K562 (cell line): ENCODE results near the gene ING4.

ENCODE experiments used
- NFYB ChIP-seq: IDR thresholded peaks from 2 replicates; pipeline ENCODE4 v1.6.1; 2011; ENCODE audit warnings: mild to moderate bottlenecking, moderate library complexity; ENCODE audit not compliant: insufficient read length; ENCODE audit errors: extremely low read depth
- TF ChIP-seq, protein P1 (sequence below): sonication (generic); formaldehyde crosslinking; IDR thresholded peaks from 2 replicates; pipeline ENCODE4 v1.8.0; 2022; ENCODE audit warnings: mild to moderate bottlenecking, missing genetic modification reagents, borderline replicate concordance
- TF ChIP-seq, protein P2 (sequence below): fragments of 250-450 bp; sonication (Bioruptor Pico); IDR thresholded peaks from 2 replicates; pipeline ENCODE4 v1.9.0; 2021; ENCODE audit warnings: mild to moderate bottlenecking

DNA sequence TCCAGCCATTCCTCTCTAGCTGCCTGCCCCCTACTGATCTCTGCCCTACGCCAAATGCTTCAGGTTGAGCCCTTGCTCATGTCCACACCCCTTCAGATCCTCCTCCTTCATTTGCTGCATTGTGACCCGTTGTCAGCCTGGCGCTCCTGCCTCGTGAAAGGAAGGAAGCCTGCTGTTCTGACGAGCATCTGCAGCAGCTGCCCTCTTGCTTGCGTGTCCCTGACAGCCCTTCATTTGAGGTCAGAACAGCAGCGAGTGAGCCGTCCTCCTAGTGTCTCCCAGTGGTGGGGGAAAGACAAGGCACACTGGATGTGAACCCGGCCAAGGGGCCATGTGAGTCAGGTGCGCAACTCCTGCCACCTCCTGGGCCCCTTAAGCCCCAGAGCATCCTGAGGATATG is 40.7 kb upstream of the ING4 start:
- no peak for TF ChIP-seq NFYB
- TF ChIP-seq, protein P1, sequence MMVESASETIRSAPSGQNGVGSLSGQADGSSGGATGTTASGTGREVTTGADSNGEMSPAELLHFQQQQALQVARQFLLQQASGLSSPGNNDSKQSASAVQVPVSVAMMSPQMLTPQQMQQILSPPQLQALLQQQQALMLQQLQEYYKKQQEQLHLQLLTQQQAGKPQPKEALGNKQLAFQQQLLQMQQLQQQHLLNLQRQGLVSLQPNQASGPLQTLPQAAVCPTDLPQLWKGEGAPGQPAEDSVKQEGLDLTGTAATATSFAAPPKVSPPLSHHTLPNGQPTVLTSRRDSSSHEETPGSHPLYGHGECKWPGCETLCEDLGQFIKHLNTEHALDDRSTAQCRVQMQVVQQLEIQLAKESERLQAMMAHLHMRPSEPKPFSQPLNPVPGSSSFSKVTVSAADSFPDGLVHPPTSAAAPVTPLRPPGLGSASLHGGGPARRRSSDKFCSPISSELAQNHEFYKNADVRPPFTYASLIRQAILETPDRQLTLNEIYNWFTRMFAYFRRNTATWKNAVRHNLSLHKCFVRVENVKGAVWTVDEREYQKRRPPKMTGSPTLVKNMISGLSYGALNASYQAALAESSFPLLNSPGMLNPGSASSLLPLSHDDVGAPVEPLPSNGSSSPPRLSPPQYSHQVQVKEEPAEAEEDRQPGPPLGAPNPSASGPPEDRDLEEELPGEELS = no peak
- TF ChIP-seq, protein P2, sequence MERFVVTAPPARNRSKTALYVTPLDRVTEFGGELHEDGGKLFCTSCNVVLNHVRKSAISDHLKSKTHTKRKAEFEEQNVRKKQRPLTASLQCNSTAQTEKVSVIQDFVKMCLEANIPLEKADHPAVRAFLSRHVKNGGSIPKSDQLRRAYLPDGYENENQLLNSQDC = no peak
